Measurements from ENCODE around the gene OPTC. TPM values are rescaled to one million over a fixed set of nuclear protein-coding genes. Genes with fewer than 3 reads are reported as not detected.

The OPTC gene
- total RNA-seq, 1 donor from 2014 or later, result 0.36 TPM

- Mint-ChIP-seq H3K9me3 (ENCODE audit: unreplicated experiment) (no peaks in the 10 kb centered on the region), H3K36me3 (ENCODE audit: low read depth, unreplicated experiment) (peaks cover 4% of the 10 kb centered on the region), H3K27me3 (ENCODE audit: unreplicated experiment) (peaks cover 5% of the 10 kb centered on the region), H3K27ac (ENCODE audit: unreplicated experiment) (no peak overlapping the region), H3K4me3 (ENCODE audit: unreplicated experiment) (no peak overlapping the region), H3K4me1 (ENCODE audit: unreplicated experiment) (peaks cover 26% of the 10 kb centered on the region)
- no peak for TF ChIP-seq CTCF (IDR thresholded peaks at IDR 0.05; ENCODE audit: unreplicated experiment)
- DNase-seq (ENCODE audit: low spot score), result no peak
Measured at GRCh38 chr1:203523667-203524066, 29.7 kb downstream of the OPTC start.

- Mint-ChIP-seq H3K36me3 (ENCODE audit: low read depth, unreplicated experiment) (peaks cover 4% of the 10 kb centered on the region), H3K27ac (ENCODE audit: unreplicated experiment) (no peak overlapping the region), H3K4me3 (ENCODE audit: unreplicated experiment) (no peak overlapping the region), H3K4me1 (ENCODE audit: unreplicated experiment) (peaks cover 28% of the 10 kb centered on the region), H3K27me3 (ENCODE audit: unreplicated experiment) (peaks cover 6% of the 10 kb centered on the region), H3K9me3 (ENCODE audit: unreplicated experiment) (no peaks in the 10 kb centered on the region)
- no peak for DNase-seq (ENCODE audit: low spot score)
- no peak for TF ChIP-seq CTCF (IDR thresholded peaks at IDR 0.05; ENCODE audit: unreplicated experiment)
Measured at GRCh38 chr1:203524152-203524551, 30.2 kb downstream of the OPTC start.

GRCh38 chr1:203524824-203525223 lies 30.9 kb downstream of the OPTC start:
- no peak overlapping the region for H3K27ac Mint-ChIP-seq (ENCODE audit: unreplicated experiment)
- peaks cover 33% of the 10 kb centered on the region for H3K4me1 Mint-ChIP-seq (ENCODE audit: unreplicated experiment)
- TF ChIP-seq CTCF (IDR thresholded peaks at IDR 0.05; ENCODE audit: unreplicated experiment), result no peak
- H3K36me3 Mint-ChIP-seq (ENCODE audit: low read depth, unreplicated experiment), result peaks cover 4% of the 10 kb centered on the region
- no peaks in the 10 kb centered on the region for H3K9me3 Mint-ChIP-seq (ENCODE audit: unreplicated experiment)
- H3K4me3 Mint-ChIP-seq (ENCODE audit: unreplicated experiment), result no peak overlapping the region
- H3K27me3 Mint-ChIP-seq (ENCODE audit: unreplicated experiment), result peaks cover 6% of the 10 kb centered on the region
- no peak for DNase-seq (ENCODE audit: low spot score)

- Mint-ChIP-seq H3K4me3 (ENCODE audit: unreplicated experiment) (no peak overlapping the region), H3K27ac (ENCODE audit: unreplicated experiment) (no peak overlapping the region), H3K36me3 (ENCODE audit: low read depth, unreplicated experiment) (peaks cover 4% of the 10 kb centered on the region), H3K9me3 (ENCODE audit: unreplicated experiment) (no peaks in the 10 kb centered on the region), H3K4me1 (ENCODE audit: unreplicated experiment) (peaks cover 40% of the 10 kb centered on the region), H3K27me3 (ENCODE audit: unreplicated experiment) (peaks cover 6% of the 10 kb centered on the region)
- DNase-seq (ENCODE audit: low spot score), result no peak
- TF ChIP-seq CTCF (IDR thresholded peaks at IDR 0.05; ENCODE audit: unreplicated experiment), result no peak
Measured at GRCh38 chr1:203525685-203526084, 31.7 kb downstream of the OPTC start.

GRCh38 chr1:203526130-203526529 lies 32.2 kb downstream of the OPTC start:
- H3K36me3 Mint-ChIP-seq (ENCODE audit: low read depth, unreplicated experiment), result peaks cover 4% of the 10 kb centered on the region
- H3K27me3 Mint-ChIP-seq (ENCODE audit: unreplicated experiment), result peaks cover 6% of the 10 kb centered on the region
- H3K9me3 Mint-ChIP-seq (ENCODE audit: unreplicated experiment), result no peaks in the 10 kb centered on the region
- H3K4me1 Mint-ChIP-seq (ENCODE audit: unreplicated experiment), result peaks cover 40% of the 10 kb centered on the region
- no peak for DNase-seq (ENCODE audit: low spot score)
- TF ChIP-seq CTCF (IDR thresholded peaks at IDR 0.05; ENCODE audit: unreplicated experiment), result no peak
- no peak overlapping the region for H3K27ac Mint-ChIP-seq (ENCODE audit: unreplicated experiment)
- H3K4me3 Mint-ChIP-seq (ENCODE audit: unreplicated experiment), result no peak overlapping the region
